GM12878 (cell line): ENCODE data around the gene CXXC5. TPM values are rescaled to one million over a fixed set of nuclear protein-coding genes. Genes with fewer than 3 reads are reported as not detected.

Experiments used
- BACH1 ChIP-seq: fragments of 450-650 bp; IDR thresholded peaks from 2 replicates; pipeline ENCODE4 v1.6.1; 2017; ENCODE audit warnings: mild to moderate bottlenecking, borderline replicate concordance
- BHLHE40 ChIP-seq, 2 experiments: fragments of 450-650 bp in 1 of 2; IDR thresholded peaks; 2 replicates each; pipeline ENCODE4 v1.6.1; 2011 to 2017; ENCODE audit warnings: low read depth in 2 of 2, borderline replicate concordance in 1 of 2, improper control_type of control experiment in 1 of 2, low read length in 1 of 2, mild to moderate bottlenecking in 1 of 2
- CEBPB ChIP-seq, 2 experiments: fragments of 150-350 bp in 1 of 2; IDR thresholded peaks; 2 replicates each; pipeline ENCODE4 v1.6.1; 2012 to 2014; ENCODE audit warnings: low read depth in 2 of 2, low read length in 2 of 2, borderline replicate concordance in 1 of 2, inconsistent platforms in 1 of 2
- CEBPZ ChIP-seq: fragments of 150-350 bp; IDR thresholded peaks from 2 replicates; pipeline ENCODE4 v1.6.1; 2016; ENCODE audit warnings: low read depth, low read length
- EGR1 ChIP-seq, 2 experiments: IDR thresholded peaks; 1 replicate in 1 of 2; 2 replicates in 1 of 2; pipeline ENCODE4 v1.6.1; 2011 to 2012; ENCODE audit warnings: low read depth in 2 of 2, low read length in 2 of 2, borderline replicate concordance in 1 of 2, mild to moderate bottlenecking in 1 of 2, moderate library complexity in 1 of 2
- EZH2 ChIP-seq: IDR thresholded peaks from 2 replicates; pipeline ENCODE4 v1.6.1; 2012; ENCODE audit warnings: low read depth, mild to moderate bottlenecking, control low read depth, inconsistent platforms, low read length, borderline replicate concordance; ENCODE audit not compliant: control insufficient read depth
- FOXK2 ChIP-seq: fragments of 450-650 bp; IDR thresholded peaks from 2 replicates; pipeline ENCODE4 v1.6.1; 2017; ENCODE audit warnings: mild to moderate bottlenecking, moderate library complexity
- HCFC1 ChIP-seq: fragments of 150-350 bp; IDR thresholded peaks from 2 replicates; pipeline ENCODE4 v1.6.1; 2014; ENCODE audit warnings: low read length
- IKZF1 ChIP-seq: fragments of 450-650 bp; conservative IDR thresholded peaks from 2 replicates; pipeline ENCODE4 v1.6.1; 2017; ENCODE audit warnings: antibody characterized with exemption, mild to moderate bottlenecking
- IRF4 ChIP-seq: IDR thresholded peaks from 2 replicates; pipeline ENCODE4 v1.6.1; 2011; ENCODE audit warnings: low read depth, low read length
- MEF2A ChIP-seq: IDR thresholded peaks from 2 replicates; pipeline ENCODE4 v1.6.1; 2011; ENCODE audit warnings: low read depth, mild to moderate bottlenecking, low read length, moderate library complexity; ENCODE audit not compliant: insufficient read depth
- MTA2 ChIP-seq: fragments of 450-650 bp; IDR thresholded peaks from 2 replicates; pipeline ENCODE4 v1.6.1; 2016; ENCODE audit warnings: low read depth, mild to moderate bottlenecking, moderate library complexity
- NBN ChIP-seq: fragments of 450-650 bp; IDR thresholded peaks from 2 replicates; pipeline ENCODE4 v1.6.1; 2016
- NFXL1 ChIP-seq: fragments of 450-650 bp; IDR thresholded peaks from 2 replicates; pipeline ENCODE4 v1.6.1; 2017; ENCODE audit warnings: antibody characterized with exemption, mild to moderate bottlenecking, borderline replicate concordance
- NKRF ChIP-seq: fragments of 450-650 bp; conservative IDR thresholded peaks from 2 replicates; pipeline ENCODE4 v1.6.1; 2017; ENCODE audit warnings: mild to moderate bottlenecking, moderate library complexity
- RAD21 ChIP-seq: IDR thresholded peaks from 2 replicates; pipeline ENCODE4 v1.6.1; 2011; ENCODE audit warnings: mild to moderate bottlenecking, low read depth, low read length, moderate library complexity; ENCODE audit not compliant: insufficient read depth
- SMC3 ChIP-seq: IDR thresholded peaks from 2 replicates; pipeline ENCODE4 v1.6.1; 2011; ENCODE audit warnings: low read length, improper control_type of control experiment, borderline replicate concordance
- TAF1 ChIP-seq: IDR thresholded peaks from 2 replicates; pipeline ENCODE4 v1.6.1; 2011; ENCODE audit warnings: mild to moderate bottlenecking, low read depth, low read length, borderline replicate concordance
- TARDBP ChIP-seq: IDR thresholded peaks from 2 replicates; pipeline ENCODE4 v1.6.1; 2016; ENCODE audit warnings: borderline replicate concordance
- USF2 ChIP-seq: IDR thresholded peaks from 2 replicates; pipeline ENCODE4 v1.6.1; 2011; ENCODE audit warnings: low read depth, low read length, improper control_type of control experiment, borderline replicate concordance
- WRNIP1 ChIP-seq: IDR thresholded peaks from 2 replicates; pipeline ENCODE4 v1.6.1; 2011; ENCODE audit warnings: low read depth, low read length, improper control_type of control experiment, borderline replicate concordance
- YY1 ChIP-seq: IDR thresholded peaks from 2 replicates; pipeline ENCODE4 v1.6.1; 2011; ENCODE audit warnings: low read depth, mild to moderate bottlenecking, low read length
- ZBED1 ChIP-seq: IDR thresholded peaks from 2 replicates; pipeline ENCODE4 v1.6.1; 2016; ENCODE audit warnings: borderline replicate concordance
- ZZZ3 ChIP-seq: IDR thresholded peaks from 2 replicates; pipeline ENCODE4 v1.6.1; 2011; ENCODE audit warnings: low read depth; ENCODE audit not compliant: control insufficient read depth, insufficient read length
- polyA plus RNA-seq, 11 experiments: library from polyadenylated mRNA; depleted of rRNA in 4 of 11; unstranded in 6 of 11; stranded (reverse) in 5 of 11; fragments of >200 nt; fragmentation: Nextera tagmentation in 4 of 11; fragmentation: Illumina TruSeq in 1 of 11; extraction: Ambion mirVana in 4 of 11; extraction: Trizol in 1 of 11; gene quantifications; 1 replicate in 1 of 11; 2 replicates in 10 of 11; pipeline versions ENCODE4 v1.2.1 to v1.2.3, GENCODE V29; 2011 to 2016; ENCODE audit warnings: inconsistent platforms in 2 of 11, missing spikeins in 2 of 11, low read depth in 1 of 11
- total RNA-seq, 4 experiments: library from RNA; depleted of rRNA in 3 of 4; stranded (reverse); fragments of >200 nt in 3 of 4; fragmentation: Illumina TruSeq in 1 of 4; extraction: Trizol in 1 of 4; gene quantifications; 2 replicates each; pipeline versions ENCODE4 v1.2.1 to v1.2.3, GENCODE V29; 2013 to 2021

CXXC5 gene
- total and polyA plus RNA-seq, 10 of the 15 experiments (the other 5 are each of a cell fraction or from before 2014, with no cell fraction given) = 1.8 to 90.8 (median 40.7) TPM

GRCh38 chr5:139635606-139636206 lies 12.4 kb upstream of the CXXC5 start (continued):
- TF ChIP-seq CEBPZ (no peak), CEBPB (IDR thresholded peaks at IDR 0.05; ENCODE audit: borderline replicate concordance in 1 of 2, low read depth in 2 of 2, low read length in 2 of 2) (no peak), HCFC1 (no peak), BACH1 (no peak), ZZZ3 (no peak), WRNIP1 (no peak), TARDBP (0 out of 2 replicates have a peak, but pooled peaks have one; percentile 52), SMC3 (peak; percentile 58), FOXK2 (no peak), IRF4 (no peak), NFXL1 (peak; percentile 92), TAF1 (no peak), YY1 (peak; percentile 34; the same call in 1 of the 2 replicates), IKZF1 (peak; percentile 86), MTA2 (no peak), RAD21 (peak; percentile 74), MEF2A (no peak), EGR1 (IDR thresholded peaks at IDR 0.05; ENCODE audit: borderline replicate concordance in 1 of 2, low read depth in 2 of 2, low read length in 2 of 2) (no peak), USF2 (no peak), NBN (no peak; the same call in 1 of the 2 replicates), EZH2 (no peak), BHLHE40 (IDR thresholded peaks at IDR 0.05; ENCODE audit: borderline replicate concordance in 1 of 2, low read depth in 2 of 2, low read length in 1 of 2) (no peak), ZBED1 (no peak), NKRF (0 out of 2 replicates have a peak, but pooled peaks have one; percentile 34)
